NT2/D1 (cell line): ENCODE data around the gene CPLX1.

Source experiments
- YY1 ChIP-seq: IDR thresholded peaks from 2 replicates; pipeline ENCODE4 v1.6.1; 2011; ENCODE audit not compliant: insufficient read length, insufficient read depth
- ZNF274 ChIP-seq: IDR thresholded peaks from 2 replicates; pipeline ENCODE4 v1.6.1; 2011; ENCODE audit warnings: mild to moderate bottlenecking, low read depth, low read length

GRCh38 chr4:851701-852430 is 25.9 kb upstream of the CPLX1 start:
- TF ChIP-seq ZNF274 (no peak), YY1 (no peak)
